ENCODE measurements around the gene GLYR1.

The GLYR1 gene

GRCh38 chr16:4811242-4811641 lies 35.8 kb downstream of the GLYR1 start:
- DNase-seq: no peak
- Histone ChIP-seq H3K9me3 (replicated peaks; ENCODE audit: insufficient read depth, low read length) (no peaks in the 10 kb centered on the region), H3F3A (ENCODE audit: insufficient read depth, low read length) (peaks cover 3% of the 10 kb centered on the region; the same call in 1 of the 2 replicates), H3K4me1 (ENCODE audit: low read length) (no peaks in the 10 kb centered on the region), H3K27me3 (replicated peaks; ENCODE audit: insufficient read depth, low read length) (no peaks in the 10 kb centered on the region), H3K9me2 (replicated peaks; ENCODE audit: insufficient read depth, low read length) (no peaks in the 10 kb centered on the region), H3K4me2 (ENCODE audit: low read depth, low read length) (no peak overlapping the region), H3K4me3 (ENCODE audit: low read length) (no peak overlapping the region), H3K36me3 (replicated peaks; ENCODE audit: insufficient read depth, low read length) (no peaks in the 10 kb centered on the region), H3K9ac (ENCODE audit: low read length) (no peak overlapping the region), H4K20me1 (ENCODE audit: insufficient read depth, low read length) (no peaks in the 10 kb centered on the region), H3K27ac (ENCODE audit: low read length) (no peak overlapping the region), H2AFZ (ENCODE audit: low read length) (no peak overlapping the region), H3K79me2 (ENCODE audit: low read length) (no peaks in the 10 kb centered on the region)
- TF ChIP-seq, protein P1, sequence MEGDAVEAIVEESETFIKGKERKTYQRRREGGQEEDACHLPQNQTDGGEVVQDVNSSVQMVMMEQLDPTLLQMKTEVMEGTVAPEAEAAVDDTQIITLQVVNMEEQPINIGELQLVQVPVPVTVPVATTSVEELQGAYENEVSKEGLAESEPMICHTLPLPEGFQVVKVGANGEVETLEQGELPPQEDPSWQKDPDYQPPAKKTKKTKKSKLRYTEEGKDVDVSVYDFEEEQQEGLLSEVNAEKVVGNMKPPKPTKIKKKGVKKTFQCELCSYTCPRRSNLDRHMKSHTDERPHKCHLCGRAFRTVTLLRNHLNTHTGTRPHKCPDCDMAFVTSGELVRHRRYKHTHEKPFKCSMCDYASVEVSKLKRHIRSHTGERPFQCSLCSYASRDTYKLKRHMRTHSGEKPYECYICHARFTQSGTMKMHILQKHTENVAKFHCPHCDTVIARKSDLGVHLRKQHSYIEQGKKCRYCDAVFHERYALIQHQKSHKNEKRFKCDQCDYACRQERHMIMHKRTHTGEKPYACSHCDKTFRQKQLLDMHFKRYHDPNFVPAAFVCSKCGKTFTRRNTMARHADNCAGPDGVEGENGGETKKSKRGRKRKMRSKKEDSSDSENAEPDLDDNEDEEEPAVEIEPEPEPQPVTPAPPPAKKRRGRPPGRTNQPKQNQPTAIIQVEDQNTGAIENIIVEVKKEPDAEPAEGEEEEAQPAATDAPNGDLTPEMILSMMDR (IDR thresholded peaks at IDR 0.05; ENCODE audit: low read length): no peak
- no peak for TF ChIP-seq EZH2 (optimal IDR thresholded peaks at IDR 0.05; ENCODE audit: low read depth, low read length)
- TF ChIP-seq EZH2phosphoT487 (IDR thresholded peaks at IDR 0.05; ENCODE audit: low read length): no peak

GRCh38 chr16:4806280-4806679 lies 40.8 kb downstream of the GLYR1 start:
- H3K36me3 ChIP-seq (replicated peaks; ENCODE audit: insufficient read depth, low read length): no peaks in the 10 kb centered on the region

GRCh38 chr16:4805231-4805630 lies 41.9 kb downstream of the GLYR1 start:
- Histone ChIP-seq H4K20me1 (ENCODE audit: insufficient read depth, low read length) (no peaks in the 10 kb centered on the region), H3K9me3 (replicated peaks; ENCODE audit: insufficient read depth, low read length) (no peaks in the 10 kb centered on the region), H2AFZ (ENCODE audit: low read length) (no peak overlapping the region), H3K4me1 (ENCODE audit: low read length) (0 out of 2 replicates have a peak, but pooled peaks cover 3% of the 10 kb centered on the region), H3K9me2 (replicated peaks; ENCODE audit: insufficient read depth, low read length) (no peaks in the 10 kb centered on the region), H3F3A (ENCODE audit: insufficient read depth, low read length) (peaks cover 18% of the 10 kb centered on the region), H3K79me2 (ENCODE audit: low read length) (no peaks in the 10 kb centered on the region), H3K36me3 (replicated peaks; ENCODE audit: insufficient read depth, low read length) (no peaks in the 10 kb centered on the region), H3K9ac (ENCODE audit: low read length) (no peak overlapping the region), H3K4me2 (ENCODE audit: low read depth, low read length) (no peak overlapping the region), H3K27me3 (replicated peaks; ENCODE audit: insufficient read depth, low read length) (no peaks in the 10 kb centered on the region), H3K4me3 (ENCODE audit: low read length) (no peak overlapping the region), H3K27ac (ENCODE audit: low read length) (no peak overlapping the region)
- DNase-seq: no peak
- TF ChIP-seq EZH2 (optimal IDR thresholded peaks at IDR 0.05; ENCODE audit: low read depth, low read length) (no peak), EZH2phosphoT487 (IDR thresholded peaks at IDR 0.05; ENCODE audit: low read length) (no peak)
- TF ChIP-seq, protein P1 (IDR thresholded peaks at IDR 0.05; ENCODE audit: low read length): no peak

More at GRCh38 chr16:4806280-4806679, 40.8 kb downstream of the GLYR1 start:
- H2AFZ ChIP-seq (ENCODE audit: low read length): no peak overlapping the region
- H3F3A ChIP-seq (ENCODE audit: insufficient read depth, low read length): peaks cover 20% of the 10 kb centered on the region
- no peak overlapping the region for H3K27ac ChIP-seq (ENCODE audit: low read length)
- TF ChIP-seq EZH2 (optimal IDR thresholded peaks at IDR 0.05; ENCODE audit: low read depth, low read length) (no peak), EZH2phosphoT487 (IDR thresholded peaks at IDR 0.05; ENCODE audit: low read length) (no peak)
- TF ChIP-seq, protein P1 (IDR thresholded peaks at IDR 0.05; ENCODE audit: low read length): no peak
- no peaks in the 10 kb centered on the region for H3K9me2 ChIP-seq (replicated peaks; ENCODE audit: insufficient read depth, low read length)
- H3K4me3 ChIP-seq (ENCODE audit: low read length): no peak overlapping the region
- DNase-seq: no peak
- no peaks in the 10 kb centered on the region for H3K79me2 ChIP-seq (ENCODE audit: low read length)
- no peak overlapping the region for H3K4me2 ChIP-seq (ENCODE audit: low read depth, low read length)
- no peaks in the 10 kb centered on the region for H3K9me3 ChIP-seq (replicated peaks; ENCODE audit: insufficient read depth, low read length)
- H4K20me1 ChIP-seq (ENCODE audit: insufficient read depth, low read length): no peaks in the 10 kb centered on the region
- H3K27me3 ChIP-seq (replicated peaks; ENCODE audit: insufficient read depth, low read length): no peaks in the 10 kb centered on the region
- H3K4me1 ChIP-seq (ENCODE audit: low read length): 0 out of 2 replicates have a peak, but pooled peaks cover 3% of the 10 kb centered on the region
- H3K9ac ChIP-seq (ENCODE audit: low read length): no peak overlapping the region

All from MM.1S (cell line).